Gastrocnemius medialis (tissue), 4 donors: ENCODE data around the gene UBE4B.

Experiments used
- POLR2A ChIP-seq, 2 donors: fragments of 450-650 bp; IDR thresholded peaks; one replicate each; pipeline ENCODE4 v1.6.1; 2017; ENCODE audit warnings: antibody characterized with exemption in 2 of 2, mild to moderate bottlenecking in 2 of 2, moderate library complexity in 2 of 2
- TF ChIP-seq, protein P1 (sequence below), 5 experiments: fragments of 450-650 bp in 3 of 5; fragments of 200-600 bp in 2 of 5; sonication (generic) in 2 of 5; IDR thresholded peaks in 4 of 5; conservative IDR thresholded peaks in 1 of 5; 1 replicate in 4 of 5; 2 replicates in 1 of 5; pipeline ENCODE4 v1.5.1; 2016 to 2019; ENCODE audit warnings: antibody characterized with exemption in 5 of 5, mild to moderate bottlenecking in 3 of 5, moderate library complexity in 3 of 5

DNA sequence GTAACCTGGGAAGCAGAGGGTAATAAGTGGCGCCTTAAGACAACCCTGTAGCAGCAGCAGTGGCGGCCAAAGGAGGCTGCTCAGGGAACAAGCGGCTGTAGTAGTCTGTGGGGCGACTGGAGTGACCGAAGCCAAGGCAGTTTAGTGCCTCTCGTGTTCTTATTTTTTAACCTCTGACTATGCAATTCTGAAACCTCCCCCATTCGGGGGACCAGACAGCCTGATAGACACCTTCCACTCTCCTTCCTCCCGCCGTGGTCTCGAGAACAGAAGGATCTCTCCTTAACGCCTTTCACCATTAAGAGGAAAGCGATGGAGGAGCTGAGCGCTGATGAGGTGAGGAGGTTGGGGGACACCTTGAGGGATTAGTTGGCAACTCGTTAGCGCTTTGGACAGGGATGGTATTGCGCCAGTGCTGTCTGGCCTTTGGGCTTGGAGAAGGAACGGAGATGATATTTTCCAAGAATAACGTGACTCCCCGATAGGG is 644 bp downstream of the UBE4B start:
- TF ChIP-seq, protein P1, sequence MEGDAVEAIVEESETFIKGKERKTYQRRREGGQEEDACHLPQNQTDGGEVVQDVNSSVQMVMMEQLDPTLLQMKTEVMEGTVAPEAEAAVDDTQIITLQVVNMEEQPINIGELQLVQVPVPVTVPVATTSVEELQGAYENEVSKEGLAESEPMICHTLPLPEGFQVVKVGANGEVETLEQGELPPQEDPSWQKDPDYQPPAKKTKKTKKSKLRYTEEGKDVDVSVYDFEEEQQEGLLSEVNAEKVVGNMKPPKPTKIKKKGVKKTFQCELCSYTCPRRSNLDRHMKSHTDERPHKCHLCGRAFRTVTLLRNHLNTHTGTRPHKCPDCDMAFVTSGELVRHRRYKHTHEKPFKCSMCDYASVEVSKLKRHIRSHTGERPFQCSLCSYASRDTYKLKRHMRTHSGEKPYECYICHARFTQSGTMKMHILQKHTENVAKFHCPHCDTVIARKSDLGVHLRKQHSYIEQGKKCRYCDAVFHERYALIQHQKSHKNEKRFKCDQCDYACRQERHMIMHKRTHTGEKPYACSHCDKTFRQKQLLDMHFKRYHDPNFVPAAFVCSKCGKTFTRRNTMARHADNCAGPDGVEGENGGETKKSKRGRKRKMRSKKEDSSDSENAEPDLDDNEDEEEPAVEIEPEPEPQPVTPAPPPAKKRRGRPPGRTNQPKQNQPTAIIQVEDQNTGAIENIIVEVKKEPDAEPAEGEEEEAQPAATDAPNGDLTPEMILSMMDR (IDR thresholded peaks at IDR 0.05 in 4 of 5, conservative IDR thresholded peaks at IDR 0.05 in 1 of 5), result peak in 1 of 5 experiments; percentile 14
- no peak for TF ChIP-seq POLR2A (IDR thresholded peaks at IDR 0.05)
